ENCODE measurements around the gene FSTL5.

- TF ChIP-seq CREB5 (CRISPR knock-in tag; IDR thresholded peaks at IDR 0.05; ENCODE audit: low read depth) (no peak), ZNF565 (CRISPR knock-in tag; conservative IDR thresholded peaks at IDR 0.05; ENCODE audit: low read depth) (no peak), ZFP3 (CRISPR knock-in tag; IDR thresholded peaks at IDR 0.05) (no peak), RARB (CRISPR knock-in tag; IDR thresholded peaks at IDR 0.05) (no peak)
Measured at GRCh38 chr4:162038112-162038511, 125.7 kb downstream of the FSTL5 start.

Data from SK-N-SH treated with all-trans-retinoic acid at 6 μM for 48 hours (cell line).